Uterus (tissue), 4 donors: ENCODE results near the gene UBIAD1. TPM values are rescaled to one million over a fixed set of nuclear protein-coding genes. Genes with fewer than 3 reads are reported as not detected.

Experiments used
- DNase-seq, 2 donors: peaks; one replicate each; pipeline ENCODE4 v3.0.0-alpha.2; 2019 to 2020
- H3K27ac ChIP-seq, 2 donors: fragments of 200-600 bp; sonication (generic); 1 replicate in 1 of 2; 2 replicates in 1 of 2; pipeline ENCODE4 v1.5.1; 2016 to 2018
- H3K27me3 ChIP-seq, 2 donors: fragments of 200-600 bp; sonication (generic); one replicate each; pipeline ENCODE4 v1.5.1; 2018 to 2019; ENCODE audit warnings: control low read depth in 1 of 2
- H3K36me3 ChIP-seq, 2 donors: fragments of 200-600 bp; sonication (generic); one replicate each; pipeline ENCODE4 v1.5.1; 2019; ENCODE audit warnings: control low read depth in 1 of 2
- H3K4me1 ChIP-seq, 2 donors: fragments of 200-600 bp; sonication (generic); one replicate each; pipeline ENCODE4 v1.5.1; 2018 to 2019; ENCODE audit warnings: control low read depth in 1 of 2
- H3K4me3 ChIP-seq, 2 donors: fragments of 200-600 bp; sonication (generic); 1 replicate in 1 of 2; 2 replicates in 1 of 2; pipeline ENCODE4 v1.5.1; 2018 to 2019; ENCODE audit warnings: mild to moderate bottlenecking in 1 of 2
- H3K9me3 ChIP-seq, 2 donors: fragments of 200-600 bp; sonication (generic); one replicate each; pipeline ENCODE4 v1.5.1; 2019; ENCODE audit warnings: control low read depth in 1 of 2
- CTCF ChIP-seq, 4 experiments: fragments of 200-600 bp in 2 of 4; fragments of 450-650 bp in 2 of 4; sonication (generic) in 2 of 4; IDR thresholded peaks; one replicate each; pipeline ENCODE4 v1.5.1; 2016 to 2019; ENCODE audit warnings: antibody characterized with exemption in 4 of 4, mild to moderate bottlenecking in 2 of 4, moderate library complexity in 1 of 4
- POLR2A ChIP-seq, 2 donors: fragments of 450-650 bp; IDR thresholded peaks; one replicate each; pipeline ENCODE4 v1.6.1; 2016; ENCODE audit warnings: antibody characterized with exemption in 2 of 2, mild to moderate bottlenecking in 1 of 2, moderate library complexity in 1 of 2
- intact Hi-C: fragments of 100-400 bp; cut with DNase I; formaldehyde crosslinking; loops from one replicate; pipeline ENCODE4 v1.15.1; 2023; ENCODE audit warnings: low total_unique reads
- total RNA-seq, 4 donors: library from RNA; depleted of rRNA in 3 of 4; stranded (reverse); fragments of >200 nt in 3 of 4; gene quantifications; one replicate each; pipeline versions ENCODE4 v1.1.0 to v1.2.4, GENCODE V29; 2014 to 2023
- donor health status: DM: yes; HTN: yes; CAD: no.

The UBIAD1 gene
- total RNA-seq, 4 donors from 2014 or later, result 1.2 to 21.2 (median 7.4) TPM

- no peaks in the 10 kb centered on the region for H3K4me1 ChIP-seq
- H3K9me3 ChIP-seq, result no peaks in the 10 kb centered on the region
- H3K4me3 ChIP-seq, result no peak overlapping the region
- no peaks in the 10 kb centered on the region for H3K36me3 ChIP-seq
- H3K27ac ChIP-seq, result no peak overlapping the region
- no peak for TF ChIP-seq POLR2A (IDR thresholded peaks at IDR 0.05)
- TF ChIP-seq CTCF (IDR thresholded peaks at IDR 0.05), result no peak
- DNase-seq, result no peak
- intact Hi-C loops, result no loop called here
- no peaks in the 10 kb centered on the region for H3K27me3 ChIP-seq
Observed at GRCh38 chr1:11321656-11322491, 48.9 kb downstream of the UBIAD1 start.

- Histone ChIP-seq H3K27ac (no peak overlapping the region), H3K36me3 (no peaks in the 10 kb centered on the region), H3K9me3 (no peaks in the 10 kb centered on the region), H3K4me1 (no peaks in the 10 kb centered on the region), H3K27me3 (no peaks in the 10 kb centered on the region), H3K4me3 (no peak overlapping the region)
- TF ChIP-seq POLR2A (IDR thresholded peaks at IDR 0.05), result no peak
- intact Hi-C loops, result no loop called here
- DNase-seq, result no peak
Observed at GRCh38 chr1:11324567-11325165, 51.7 kb downstream of the UBIAD1 start.

- Histone ChIP-seq H3K36me3 (no peaks in the 10 kb centered on the region), H3K4me1 (no peaks in the 10 kb centered on the region), H3K9me3 (no peaks in the 10 kb centered on the region), H3K27ac (no peak overlapping the region), H3K27me3 (no peaks in the 10 kb centered on the region), H3K4me3 (no peak overlapping the region)
- intact Hi-C loops, result no loop called here
- no peak for DNase-seq
- no peak for TF ChIP-seq CTCF (IDR thresholded peaks at IDR 0.05)
- no peak for TF ChIP-seq POLR2A (IDR thresholded peaks at IDR 0.05)
Observed at GRCh38 chr1:11326070-11326469, 53.1 kb downstream of the UBIAD1 start.

GRCh38 chr1:11328444-11328843 is 55.4 kb downstream of the UBIAD1 start:
- intact Hi-C loops, result no loop called here
- no peak for TF ChIP-seq CTCF (IDR thresholded peaks at IDR 0.05)

GRCh38 chr1:11330411-11330810 is 57.4 kb downstream of the UBIAD1 start:
- no peak for TF ChIP-seq POLR2A (IDR thresholded peaks at IDR 0.05)
- no peak for TF ChIP-seq CTCF (IDR thresholded peaks at IDR 0.05)
- intact Hi-C loops, result no loop called here
- Histone ChIP-seq H3K36me3 (no peaks in the 10 kb centered on the region), H3K4me1 (no peaks in the 10 kb centered on the region), H3K9me3 (no peaks in the 10 kb centered on the region), H3K4me3 (no peak overlapping the region), H3K27me3 (no peaks in the 10 kb centered on the region), H3K27ac (no peak overlapping the region)
- no peak for DNase-seq

More at GRCh38 chr1:11328444-11328843, 55.4 kb downstream of the UBIAD1 start:
- no peak overlapping the region for H3K27ac ChIP-seq
- no peaks in the 10 kb centered on the region for H3K36me3 ChIP-seq
- H3K27me3 ChIP-seq, result no peaks in the 10 kb centered on the region
- no peak for DNase-seq
- no peaks in the 10 kb centered on the region for H3K4me1 ChIP-seq
- H3K9me3 ChIP-seq, result no peaks in the 10 kb centered on the region
- no peak overlapping the region for H3K4me3 ChIP-seq
